ENCODE data around the gene SHF. TPM values are rescaled to one million over a fixed set of nuclear protein-coding genes. Genes with fewer than 3 reads are reported as not detected.

SHF gene
- total and polyA plus RNA-seq, 2 donors (not counting 1 experiment from before 2014, with no cell fraction given) = 1.6 to 15.4 TPM

DNA sequence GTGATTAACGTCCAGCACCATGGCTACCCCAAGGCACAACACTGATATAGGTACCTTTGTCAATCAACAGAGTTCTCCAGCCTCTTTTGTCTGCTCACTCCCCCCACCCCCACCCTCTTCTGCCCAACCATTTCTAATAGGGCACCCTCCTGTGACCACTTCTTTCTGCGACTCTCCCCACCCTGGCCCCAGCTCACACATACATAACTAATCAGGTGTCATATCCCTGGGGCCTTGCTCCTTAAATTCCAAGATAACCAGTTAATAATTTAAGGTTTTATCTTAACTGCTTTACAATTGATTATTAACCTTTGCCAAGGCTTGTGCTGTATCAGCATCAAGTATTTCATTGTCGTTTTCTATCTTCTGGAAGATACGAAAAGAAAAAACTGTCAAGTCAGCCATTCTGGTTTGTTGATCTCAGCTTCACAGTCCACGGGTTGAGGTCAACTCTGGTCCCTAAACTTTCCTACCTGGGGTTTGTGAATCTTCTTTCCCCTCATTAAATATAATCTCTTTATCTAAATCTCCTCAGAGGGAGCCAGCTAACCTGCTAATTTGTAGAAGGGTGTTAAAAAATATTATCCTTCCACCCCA is 37.0 kb upstream of the SHF start:
- CTCF ChIA-PET = interaction anchor here (1.4 kb wide), 1 partner anchor 13 kb away, joined by 4 read pairs; no protein-coding TSS in a partner anchor

GRCh38 chr15:45221967-45222366 is 34.2 kb upstream of the SHF start:
- no peak overlapping the region for H2AFZ ChIP-seq (ENCODE audit: insufficient read depth, low read depth, low read length, poor library complexity, severe bottlenecking)
- ChIA-PET POLR2A (no interaction called here), CTCF (no interaction called here)
- WGBS (ENCODE audit: insufficient coverage) = 84% methylated on average over 3 of the region's 4 CpGs
- no peaks in the 10 kb centered on the region for H3K36me3 ChIP-seq (replicated peaks in 1 of 2; ENCODE audit: control extremely low read depth in 1 of 2, control insufficient read depth in 1 of 2, extremely low read depth in 1 of 2, insufficient read depth in 2 of 2, low read length in 1 of 2)
- H3K4me3 ChIP-seq (ENCODE audit: control extremely low read depth in 1 of 5, extremely low read depth in 1 of 5, insufficient read depth in 1 of 5, low read depth in 2 of 5, low read length in 4 of 5) = no peak overlapping the region
- no peak for DNase-seq
- intact Hi-C loops (cut with micrococcal nuclease) = no loop called here
- H3K9me3 Mint-ChIP-seq (ENCODE audit: insufficient read depth) = no peaks in the 10 kb centered on the region
- peaks cover 56% of the 10 kb centered on the region for H3K27me3 Mint-ChIP-seq
- H3K27me3 ChIP-seq (replicated peaks in 1 of 4; ENCODE audit: control extremely low read depth in 1 of 4, control insufficient read depth in 3 of 4, insufficient read depth in 4 of 4, low read length in 3 of 4) = peaks cover 0 to 19% (median 9%) of the 10 kb centered on the region in 4 experiments
- no peak overlapping the region for H3K27ac ChIP-seq (ENCODE audit: low read length in 2 of 2)
- no peak for ATAC-seq (ENCODE audit: low read depth)
- H3K79me2 ChIP-seq (ENCODE audit: control insufficient read depth, insufficient read depth, low read length) = no peaks in the 10 kb centered on the region
- H3K9ac ChIP-seq (ENCODE audit: low read length) = no peak overlapping the region
- no peaks in the 10 kb centered on the region for H3K4me1 Mint-ChIP-seq
- H3K4me3 Mint-ChIP-seq = no peak overlapping the region
- H3K4me1 ChIP-seq (ENCODE audit: control insufficient read depth in 2 of 2, insufficient read depth in 2 of 2, low read length in 2 of 2) = no peaks in the 10 kb centered on the region
- no peak overlapping the region for H3K27ac Mint-ChIP-seq
- H4K20me1 ChIP-seq (ENCODE audit: control insufficient read depth, insufficient read depth, low read length, poor library complexity, severe bottlenecking) = no peaks in the 10 kb centered on the region
- no peak for TF ChIP-seq CTCF (IDR thresholded peaks at IDR 0.05)
- TF ChIP-seq EZH2 (IDR thresholded peaks at IDR 0.05; ENCODE audit: borderline replicate concordance, insufficient read depth, low read depth, low read length, poor library complexity, severe bottlenecking) = no peak
- no peaks in the 10 kb centered on the region for H3K9me3 ChIP-seq (ENCODE audit: control extremely low read depth in 1 of 3, control insufficient read depth in 2 of 3, insufficient read depth in 1 of 3, low read length in 2 of 3)
- H3K4me2 ChIP-seq (replicated peaks; ENCODE audit: low read depth, low read length, poor library complexity, severe bottlenecking) = no peak overlapping the region

More for the DNA sequence above, 37.0 kb upstream of the SHF start:
- Mint-ChIP-seq H3K27me3 (peaks cover 52% of the 10 kb centered on the region), H3K9me3 (ENCODE audit: insufficient read depth) (no peaks in the 10 kb centered on the region), H3K4me3 (no peak overlapping the region), H3K27ac (no peak overlapping the region), H3K4me1 (no peaks in the 10 kb centered on the region)
- no peak for DNase-seq
- H3K9me3 ChIP-seq (ENCODE audit: control extremely low read depth in 1 of 3, control insufficient read depth in 2 of 3, insufficient read depth in 1 of 3, low read length in 2 of 3) = no peaks in the 10 kb centered on the region
- H3K4me2 ChIP-seq (replicated peaks; ENCODE audit: low read depth, low read length, poor library complexity, severe bottlenecking) = no peak overlapping the region
- H3K27me3 ChIP-seq (replicated peaks in 1 of 4; ENCODE audit: control extremely low read depth in 1 of 4, control insufficient read depth in 3 of 4, insufficient read depth in 4 of 4, low read length in 3 of 4) = peaks cover 0 to 19% (median 9%) of the 10 kb centered on the region in 4 experiments
- H3K27ac ChIP-seq (ENCODE audit: low read length in 2 of 2) = no peak overlapping the region
- TF ChIP-seq EZH2 (IDR thresholded peaks at IDR 0.05; ENCODE audit: borderline replicate concordance, insufficient read depth, low read depth, low read length, poor library complexity, severe bottlenecking) (no peak), CTCF (IDR thresholded peaks at IDR 0.05) (no peak)
- H3K9ac ChIP-seq (ENCODE audit: low read length) = no peak overlapping the region
- POLR2A ChIA-PET = no interaction called here
- H3K79me2 ChIP-seq (ENCODE audit: control insufficient read depth, insufficient read depth, low read length) = no peaks in the 10 kb centered on the region
- intact Hi-C loops (cut with micrococcal nuclease) = no loop called here
- no peaks in the 10 kb centered on the region for H4K20me1 ChIP-seq (ENCODE audit: control insufficient read depth, insufficient read depth, low read length, poor library complexity, severe bottlenecking)
- WGBS (ENCODE audit: insufficient coverage) = 64% methylated on average over 4 of the region's 5 CpGs
- no peak for ATAC-seq (ENCODE audit: low read depth)
- no peak overlapping the region for H3K4me3 ChIP-seq (ENCODE audit: control extremely low read depth in 1 of 5, extremely low read depth in 1 of 5, insufficient read depth in 1 of 5, low read depth in 2 of 5, low read length in 4 of 5)
- H2AFZ ChIP-seq (ENCODE audit: insufficient read depth, low read depth, low read length, poor library complexity, severe bottlenecking) = no peak overlapping the region
- H3K4me1 ChIP-seq (ENCODE audit: control insufficient read depth in 2 of 2, insufficient read depth in 2 of 2, low read length in 2 of 2) = no peaks in the 10 kb centered on the region
- no peaks in the 10 kb centered on the region for H3K36me3 ChIP-seq (replicated peaks in 1 of 2; ENCODE audit: control extremely low read depth in 1 of 2, control insufficient read depth in 1 of 2, extremely low read depth in 1 of 2, insufficient read depth in 2 of 2, low read length in 1 of 2)

All from B cell (primary cell).